Activated naive CD4-positive, alpha-beta T cell treated with anti-CD3 and anti-CD28 coated beads, Interleukin-2, amount 50 U/mL, for 24 hours (primary cell): ENCODE measurements around the gene PRR3.
"Not testable (repeated sequence)": the region's sequence is repeated elsewhere in the genome, so short reads cannot be mapped to it uniquely, and the experiment has no call there.

Experiments used
- H3K27ac Mint-ChIP-seq: one replicate; pipeline ENCODE4 v1.8.0; 2021; ENCODE audit warnings: mild to moderate bottlenecking, mixed read lengths
- H3K27me3 Mint-ChIP-seq: one replicate; pipeline ENCODE4 v1.8.0; 2021; ENCODE audit warnings: mixed read lengths
- H3K36me3 Mint-ChIP-seq: one replicate; pipeline ENCODE4 v1.8.0; 2021; ENCODE audit warnings: mixed read lengths
- H3K4me1 Mint-ChIP-seq: one replicate; pipeline ENCODE4 v1.8.0; 2021; ENCODE audit warnings: mixed read lengths
- H3K4me3 Mint-ChIP-seq: one replicate; pipeline ENCODE4 v1.8.0; 2021; ENCODE audit warnings: mild to moderate bottlenecking, mixed read lengths
- H3K9me3 Mint-ChIP-seq: one replicate; pipeline ENCODE4 v1.8.0; 2021; ENCODE audit warnings: mixed read lengths

PRR3 gene

GRCh38 chr6:30521952-30522351 is 35.1 kb upstream of the PRR3 start:
- Mint-ChIP-seq H3K36me3 (peaks cover 30% of the 10 kb centered on the region), H3K4me1 (peaks cover 77% of the 10 kb centered on the region), H3K27ac (peak overlapping the region; percentile 82), H3K4me3 (peak overlapping the region; percentile 34)
- H3K9me3 Mint-ChIP-seq, H3K27me3 Mint-ChIP-seq: not testable (repeated sequence)

GRCh38 chr6:30526444-30526843 is 30.7 kb upstream of the PRR3 start:
- not testable (repeated sequence) for H3K9me3 Mint-ChIP-seq, H3K27me3 Mint-ChIP-seq
- Mint-ChIP-seq H3K4me3 (peak overlapping the region; percentile 42), H3K27ac (peak overlapping the region; percentile 56), H3K36me3 (peaks cover 23% of the 10 kb centered on the region), H3K4me1 (peaks cover 82% of the 10 kb centered on the region)

- Mint-ChIP-seq H3K27ac (peak overlapping the region; percentile 97), H3K4me1 (peaks cover 76% of the 10 kb centered on the region), H3K4me3 (peak overlapping the region; percentile 57)
- H3K36me3 Mint-ChIP-seq, H3K27me3 Mint-ChIP-seq, H3K9me3 Mint-ChIP-seq: not testable (repeated sequence)
Measured at GRCh38 chr6:30529349-30529875, 27.7 kb upstream of the PRR3 start.

GRCh38 chr6:30530014-30530413 is 27.1 kb upstream of the PRR3 start:
- Mint-ChIP-seq H3K27ac (peak overlapping the region; percentile 97), H3K9me3 (no peaks in the 10 kb centered on the region), H3K4me3 (peak overlapping the region; percentile 57), H3K27me3 (no peaks in the 10 kb centered on the region), H3K4me1 (peaks cover 70% of the 10 kb centered on the region), H3K36me3 (peaks cover 8% of the 10 kb centered on the region)

- Mint-ChIP-seq H3K36me3 (peaks cover 3% of the 10 kb centered on the region), H3K4me3 (no peak overlapping the region), H3K9me3 (no peaks in the 10 kb centered on the region), H3K27ac (peak overlapping the region; percentile 74), H3K4me1 (peaks cover 47% of the 10 kb centered on the region), H3K27me3 (no peaks in the 10 kb centered on the region)
Measured at GRCh38 chr6:30533460-30534294, 23.4 kb upstream of the PRR3 start.

GRCh38 chr6:30537931-30538330 is 19.2 kb upstream of the PRR3 start:
- peak overlapping the region; percentile 65 for H3K27ac Mint-ChIP-seq
- H3K4me3 Mint-ChIP-seq, result no peak overlapping the region
- H3K36me3 Mint-ChIP-seq, result no peaks in the 10 kb centered on the region

GRCh38 chr6:30541515-30542403 is 15.3 kb upstream of the PRR3 start:
- no peaks in the 10 kb centered on the region for H3K9me3 Mint-ChIP-seq
- H3K27me3 Mint-ChIP-seq, result no peaks in the 10 kb centered on the region
- peak overlapping the region; percentile 77 for H3K27ac Mint-ChIP-seq
- H3K36me3 Mint-ChIP-seq, result no peaks in the 10 kb centered on the region
- peaks cover 45% of the 10 kb centered on the region for H3K4me1 Mint-ChIP-seq
- peak overlapping the region; percentile 88 for H3K4me3 Mint-ChIP-seq

More at GRCh38 chr6:30537931-30538330, 19.2 kb upstream of the PRR3 start:
- H3K4me1 Mint-ChIP-seq, result peaks cover 32% of the 10 kb centered on the region
- H3K27me3 Mint-ChIP-seq, result no peaks in the 10 kb centered on the region
- no peaks in the 10 kb centered on the region for H3K9me3 Mint-ChIP-seq

GRCh38 chr6:30542404-30542725 is 14.7 kb upstream of the PRR3 start:
- Mint-ChIP-seq H3K4me3 (peak overlapping the region; percentile 88), H3K27me3 (no peaks in the 10 kb centered on the region), H3K36me3 (no peaks in the 10 kb centered on the region), H3K27ac (peak overlapping the region; percentile 77), H3K9me3 (no peaks in the 10 kb centered on the region), H3K4me1 (peaks cover 45% of the 10 kb centered on the region)

GRCh38 chr6:30542915-30543314 is 14.2 kb upstream of the PRR3 start:
- Mint-ChIP-seq H3K4me3 (peak overlapping the region; percentile 88), H3K27me3 (no peaks in the 10 kb centered on the region), H3K27ac (peak overlapping the region; percentile 77), H3K9me3 (no peaks in the 10 kb centered on the region), H3K4me1 (peaks cover 41% of the 10 kb centered on the region), H3K36me3 (no peaks in the 10 kb centered on the region)

GRCh38 chr6:30543821-30544220 is 13.3 kb upstream of the PRR3 start:
- H3K27me3 Mint-ChIP-seq, result no peaks in the 10 kb centered on the region
- no peaks in the 10 kb centered on the region for H3K9me3 Mint-ChIP-seq
- peaks cover 38% of the 10 kb centered on the region for H3K4me1 Mint-ChIP-seq
- peak overlapping the region; percentile 65 for H3K4me3 Mint-ChIP-seq
- peak overlapping the region; percentile 68 for H3K27ac Mint-ChIP-seq
- peaks cover 3% of the 10 kb centered on the region for H3K36me3 Mint-ChIP-seq

GRCh38 chr6:30544666-30545272 is 12.3 kb upstream of the PRR3 start:
- Mint-ChIP-seq H3K36me3 (peaks cover 5% of the 10 kb centered on the region), H3K4me3 (peak overlapping the region; percentile 65), H3K27me3 (no peaks in the 10 kb centered on the region), H3K27ac (peak overlapping the region; percentile 68), H3K4me1 (peaks cover 38% of the 10 kb centered on the region), H3K9me3 (no peaks in the 10 kb centered on the region)

GRCh38 chr6:30547454-30547853 is 9.6 kb upstream of the PRR3 start:
- H3K9me3 Mint-ChIP-seq, result no peaks in the 10 kb centered on the region
- peaks cover 19% of the 10 kb centered on the region for H3K36me3 Mint-ChIP-seq
- H3K27ac Mint-ChIP-seq, result no peak overlapping the region

GRCh38 chr6:30548375-30548774 is 8.7 kb upstream of the PRR3 start:
- peaks cover 20% of the 10 kb centered on the region for H3K36me3 Mint-ChIP-seq
- H3K27ac Mint-ChIP-seq, result peak overlapping the region; percentile 51
- H3K9me3 Mint-ChIP-seq, result no peaks in the 10 kb centered on the region
- H3K4me1 Mint-ChIP-seq, result peaks cover 20% of the 10 kb centered on the region
- H3K27me3 Mint-ChIP-seq, result no peaks in the 10 kb centered on the region
- no peak overlapping the region for H3K4me3 Mint-ChIP-seq

More at GRCh38 chr6:30547454-30547853, 9.6 kb upstream of the PRR3 start:
- peaks cover 29% of the 10 kb centered on the region for H3K4me1 Mint-ChIP-seq
- H3K27me3 Mint-ChIP-seq, result no peaks in the 10 kb centered on the region
- H3K4me3 Mint-ChIP-seq, result no peak overlapping the region

GRCh38 chr6:30554404-30554803 is 2.7 kb upstream of the PRR3 start:
- H3K4me3 Mint-ChIP-seq, result peak overlapping the region; percentile 100
- H3K4me1 Mint-ChIP-seq, result peaks cover 41% of the 10 kb centered on the region
- H3K36me3 Mint-ChIP-seq, result peaks cover 19% of the 10 kb centered on the region
- no peaks in the 10 kb centered on the region for H3K27me3 Mint-ChIP-seq
- no peak overlapping the region for H3K27ac Mint-ChIP-seq
- H3K9me3 Mint-ChIP-seq, result no peaks in the 10 kb centered on the region

- Mint-ChIP-seq H3K36me3 (peaks cover 19% of the 10 kb centered on the region), H3K9me3 (no peaks in the 10 kb centered on the region), H3K4me1 (peaks cover 48% of the 10 kb centered on the region), H3K27ac (peak overlapping the region; percentile 100), H3K4me3 (peak overlapping the region; percentile 100), H3K27me3 (no peaks in the 10 kb centered on the region)
Measured at GRCh38 chr6:30554962-30555815, 1.9 kb upstream of the PRR3 start.
